Measurements from ENCODE around the gene MYO15A. TPM values are rescaled to one million over a fixed set of nuclear protein-coding genes. Genes with fewer than 3 reads are reported as not detected.

The MYO15A gene
- polyA plus RNA-seq, 3 donors = 0.31 to 4.4 (median 0.56) TPM

- no peak overlapping the region for H3K9ac ChIP-seq (ENCODE audit: insufficient read depth, low read length, poor library complexity, severe bottlenecking)
- peak in 1 of 3 donors; percentile 23 for DNase-seq
- peaks cover 100% of the 10 kb centered on the region for H4K20me1 ChIP-seq (ENCODE audit: insufficient read depth, low read length)
- no peaks in the 10 kb centered on the region for H3K27me3 ChIP-seq (ENCODE audit: control insufficient read depth in 2 of 2, insufficient read depth in 2 of 2, low read length in 2 of 2)
- H3K4me3 Mint-ChIP-seq = no peak overlapping the region
- peaks cover 30 to 80% of the 10 kb centered on the region in 2 donors for H3K36me3 ChIP-seq (replicated peaks in 1 of 2; ENCODE audit: control insufficient read depth in 1 of 2, insufficient read depth in 2 of 2, low read length in 2 of 2)
- peaks cover 51 to 79% of the 10 kb centered on the region in 2 donors for H3K36me3 Mint-ChIP-seq
- no peaks in the 10 kb centered on the region for H3K9me3 Mint-ChIP-seq
- H3K4me1 Mint-ChIP-seq = peaks cover 52% of the 10 kb centered on the region
- no peak overlapping the region for H3K4me3 ChIP-seq (replicated peaks in 1 of 3; ENCODE audit: low read depth in 2 of 3, low read length in 3 of 3)
- H3K79me2 ChIP-seq (ENCODE audit: insufficient read depth, low read length) = peaks cover 99% of the 10 kb centered on the region
- peaks cover 27 to 40% of the 10 kb centered on the region in 2 donors for H3K4me1 ChIP-seq (ENCODE audit: control insufficient read depth in 1 of 2, insufficient read depth in 2 of 2, low read length in 2 of 2)
- H3K27ac ChIP-seq (ENCODE audit: low read depth in 1 of 2, low read length in 2 of 2) = peak overlapping the region in 1 of 2 donors; percentile 61
- no peak overlapping the region for H3K4me2 ChIP-seq (replicated peaks; ENCODE audit: extremely low read depth, low read length, poor library complexity, severe bottlenecking)
- no peaks in the 10 kb centered on the region for H3K9me3 ChIP-seq (replicated peaks in 1 of 2; ENCODE audit: control insufficient read depth in 1 of 2, insufficient read depth in 1 of 2, low read length in 2 of 2)
- no peak overlapping the region for H2AFZ ChIP-seq (ENCODE audit: insufficient read depth, low read depth, low read length, poor library complexity, severe bottlenecking)
- H3K27ac Mint-ChIP-seq = peak overlapping the region in 5 of 7 donors; percentile 36 to 76 (median 61)
- no peaks in the 10 kb centered on the region for H3K27me3 Mint-ChIP-seq (ENCODE audit: low read depth in 3 of 3)
- TF ChIP-seq, protein P1, sequence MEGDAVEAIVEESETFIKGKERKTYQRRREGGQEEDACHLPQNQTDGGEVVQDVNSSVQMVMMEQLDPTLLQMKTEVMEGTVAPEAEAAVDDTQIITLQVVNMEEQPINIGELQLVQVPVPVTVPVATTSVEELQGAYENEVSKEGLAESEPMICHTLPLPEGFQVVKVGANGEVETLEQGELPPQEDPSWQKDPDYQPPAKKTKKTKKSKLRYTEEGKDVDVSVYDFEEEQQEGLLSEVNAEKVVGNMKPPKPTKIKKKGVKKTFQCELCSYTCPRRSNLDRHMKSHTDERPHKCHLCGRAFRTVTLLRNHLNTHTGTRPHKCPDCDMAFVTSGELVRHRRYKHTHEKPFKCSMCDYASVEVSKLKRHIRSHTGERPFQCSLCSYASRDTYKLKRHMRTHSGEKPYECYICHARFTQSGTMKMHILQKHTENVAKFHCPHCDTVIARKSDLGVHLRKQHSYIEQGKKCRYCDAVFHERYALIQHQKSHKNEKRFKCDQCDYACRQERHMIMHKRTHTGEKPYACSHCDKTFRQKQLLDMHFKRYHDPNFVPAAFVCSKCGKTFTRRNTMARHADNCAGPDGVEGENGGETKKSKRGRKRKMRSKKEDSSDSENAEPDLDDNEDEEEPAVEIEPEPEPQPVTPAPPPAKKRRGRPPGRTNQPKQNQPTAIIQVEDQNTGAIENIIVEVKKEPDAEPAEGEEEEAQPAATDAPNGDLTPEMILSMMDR (IDR thresholded peaks at IDR 0.05) = no peak
- intact Hi-C loops (cut with micrococcal nuclease) = no loop called here
- 40% methylated on average over 2 of the region's 3 CpGs for WGBS (ENCODE audit: insufficient coverage)
Measured at GRCh38 chr17:18190628-18191235, 82.2 kb downstream of the MYO15A start.

DNA sequence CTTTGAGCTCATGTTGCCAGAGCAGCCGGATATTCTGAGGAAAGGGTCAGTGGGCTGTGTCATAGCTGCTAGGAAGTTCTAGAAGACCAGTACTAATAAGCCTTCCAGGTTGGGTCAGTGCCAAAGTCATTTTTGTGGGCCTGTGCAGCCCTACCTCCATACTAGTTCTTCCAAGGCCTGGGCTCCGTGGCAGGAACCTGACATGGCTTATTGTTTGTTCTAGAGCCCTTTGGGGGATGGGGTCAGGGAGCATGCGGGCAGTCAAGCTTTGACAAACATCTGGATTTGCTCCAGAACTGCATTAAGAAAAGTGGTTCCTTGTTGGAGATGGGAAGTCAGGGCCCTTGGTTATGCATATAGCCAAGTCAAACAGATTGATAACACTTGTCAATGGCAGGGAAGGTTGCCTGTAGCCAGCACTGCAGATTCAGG lies 82.7 kb downstream of the MYO15A start:
- TF ChIP-seq, protein P1 (IDR thresholded peaks at IDR 0.05) = no peak
- intact Hi-C loops (cut with micrococcal nuclease) = no loop called here
- 100% methylated on average over 1 of the region's 3 CpGs for WGBS (ENCODE audit: insufficient coverage)
- Histone ChIP-seq H4K20me1 (ENCODE audit: insufficient read depth, low read length) (peaks cover 100% of the 10 kb centered on the region), H3K4me2 (replicated peaks; ENCODE audit: extremely low read depth, low read length, poor library complexity, severe bottlenecking) (no peak overlapping the region), H3K27ac (ENCODE audit: low read depth in 1 of 2, low read length in 2 of 2) (peak overlapping the region in 1 of 2 donors; percentile 61), H2AFZ (ENCODE audit: insufficient read depth, low read depth, low read length, poor library complexity, severe bottlenecking) (no peak overlapping the region), H3K36me3 (replicated peaks in 1 of 2; ENCODE audit: control insufficient read depth in 1 of 2, insufficient read depth in 2 of 2, low read length in 2 of 2) (peaks cover 35 to 83% of the 10 kb centered on the region in 2 donors), H3K4me1 (ENCODE audit: control insufficient read depth in 1 of 2, insufficient read depth in 2 of 2, low read length in 2 of 2) (peaks cover 22 to 34% of the 10 kb centered on the region in 2 donors), H3K27me3 (ENCODE audit: control insufficient read depth in 2 of 2, insufficient read depth in 2 of 2, low read length in 2 of 2) (no peaks in the 10 kb centered on the region), H3K79me2 (ENCODE audit: insufficient read depth, low read length) (peaks cover 99% of the 10 kb centered on the region), H3K9me3 (replicated peaks in 1 of 2; ENCODE audit: control insufficient read depth in 1 of 2, insufficient read depth in 1 of 2, low read length in 2 of 2) (no peaks in the 10 kb centered on the region), H3K4me3 (replicated peaks in 1 of 3; ENCODE audit: low read depth in 2 of 3, low read length in 3 of 3) (no peak overlapping the region), H3K9ac (ENCODE audit: insufficient read depth, low read length, poor library complexity, severe bottlenecking) (no peak overlapping the region)
- no peak for DNase-seq
- H3K4me1 Mint-ChIP-seq = peaks cover 47% of the 10 kb centered on the region
- H3K9me3 Mint-ChIP-seq = no peaks in the 10 kb centered on the region
- peak overlapping the region in 4 of 7 donors; percentile 7 to 73 (median 48) for H3K27ac Mint-ChIP-seq
- peaks cover 53 to 83% of the 10 kb centered on the region in 2 donors for H3K36me3 Mint-ChIP-seq
- H3K4me3 Mint-ChIP-seq = no peak overlapping the region
- H3K27me3 Mint-ChIP-seq (ENCODE audit: low read depth in 3 of 3) = no peaks in the 10 kb centered on the region

Data from CD14-positive monocyte (primary cell).